Hematopoietic multipotent progenitor cell (in vitro differentiated cells): ENCODE results near the gene MYO18A. TPM values are rescaled to one million over a fixed set of nuclear protein-coding genes. Genes with fewer than 3 reads are reported as not detected.
"Not testable (repeated sequence)": the region's sequence is repeated elsewhere in the genome, so short reads cannot be mapped to it uniquely, and the experiment has no call there.

Experiments
- DNase-seq, 3 donors: peaks; one replicate each; pipeline ENCODE4 v3.0.0-alpha.2; 2011 to 2015; ENCODE audit warnings: low read depth in 2 of 3, low spot score in 2 of 3
- total RNA-seq: library from RNA; depleted of rRNA; stranded (reverse); fragments of >200 nt; gene quantifications from one replicate; pipeline ENCODE4 v1.2.3, GENCODE V29; 2012

Gene MYO18A
- total RNA-seq, 1 donor = 370 TPM

DNA sequence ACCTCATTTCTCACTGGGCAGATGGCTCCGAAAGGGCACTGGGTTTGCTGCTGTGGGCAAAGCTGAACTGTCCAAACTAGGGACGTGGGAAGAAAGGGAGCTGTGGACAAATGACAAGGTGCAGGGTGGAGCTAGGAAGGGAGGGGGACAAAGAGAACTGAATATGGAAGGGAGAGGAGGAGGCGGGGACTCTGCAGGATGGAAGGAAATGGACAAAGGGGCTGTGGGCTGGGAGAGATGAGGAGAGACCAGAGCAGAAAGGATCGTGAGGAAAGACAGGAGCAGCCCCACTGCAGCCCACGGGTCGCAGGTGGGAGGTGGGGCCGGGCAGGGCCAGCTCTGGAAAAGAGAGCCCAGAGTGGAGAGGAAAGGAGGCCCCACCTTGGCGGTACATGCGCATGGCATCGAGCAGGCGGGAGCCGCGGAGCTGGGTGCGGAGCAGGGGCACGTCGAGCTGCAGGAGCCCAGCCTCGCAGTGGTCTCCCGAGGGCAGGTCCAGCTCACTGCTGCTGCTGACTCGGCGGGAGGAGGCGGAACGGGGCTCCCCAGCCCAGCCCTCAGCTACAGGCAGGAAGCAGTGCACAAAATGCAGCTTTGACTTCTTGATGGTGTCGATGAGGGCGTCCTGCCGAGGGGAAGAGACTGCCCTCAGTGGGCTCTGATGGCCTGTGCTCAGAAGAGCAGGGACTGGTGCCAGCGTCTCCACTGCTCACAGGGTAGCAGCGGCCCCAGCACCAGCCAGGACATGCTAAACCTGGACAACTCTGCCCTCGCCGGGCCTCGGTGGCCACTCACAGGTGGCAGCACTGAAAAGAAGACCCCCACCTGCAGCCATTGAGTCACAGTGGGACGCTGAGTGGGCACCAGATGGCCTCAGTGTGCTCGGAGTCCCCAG is 70.5 kb downstream of the MYO18A start:
- DNase-seq = no peak

DNA sequence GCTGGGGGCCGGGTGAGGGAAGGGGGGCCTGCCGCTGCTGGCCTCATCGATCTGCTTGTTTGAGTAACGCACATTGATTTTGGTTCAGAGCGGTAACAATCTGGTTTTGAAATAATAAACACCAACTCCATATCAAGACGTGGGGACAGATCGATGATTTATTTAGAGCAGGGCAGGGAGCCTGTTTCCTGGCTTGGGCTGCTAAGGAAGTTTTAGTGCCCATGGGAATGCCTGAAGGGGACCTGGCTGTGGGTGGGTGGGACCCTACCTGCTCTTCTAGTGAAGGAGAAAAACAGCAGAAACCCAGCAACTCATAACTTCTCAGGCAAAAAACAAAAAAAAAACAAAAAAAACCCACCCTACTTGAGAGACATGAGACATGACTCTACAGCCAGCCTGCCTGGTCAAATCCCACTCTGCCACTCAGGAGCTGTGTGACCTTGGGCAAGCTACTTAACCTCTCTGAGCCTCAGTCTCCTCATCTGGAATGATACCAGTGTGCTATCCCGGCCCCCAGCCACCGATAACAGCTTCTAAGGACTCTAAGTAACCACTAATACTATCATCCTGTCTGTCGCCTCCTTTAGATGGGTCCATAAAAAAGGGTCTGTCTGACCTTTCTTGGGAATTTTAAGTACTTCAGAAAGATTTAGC is 71.2 kb downstream of the MYO18A start:
- DNase-seq = no peak

DNA sequence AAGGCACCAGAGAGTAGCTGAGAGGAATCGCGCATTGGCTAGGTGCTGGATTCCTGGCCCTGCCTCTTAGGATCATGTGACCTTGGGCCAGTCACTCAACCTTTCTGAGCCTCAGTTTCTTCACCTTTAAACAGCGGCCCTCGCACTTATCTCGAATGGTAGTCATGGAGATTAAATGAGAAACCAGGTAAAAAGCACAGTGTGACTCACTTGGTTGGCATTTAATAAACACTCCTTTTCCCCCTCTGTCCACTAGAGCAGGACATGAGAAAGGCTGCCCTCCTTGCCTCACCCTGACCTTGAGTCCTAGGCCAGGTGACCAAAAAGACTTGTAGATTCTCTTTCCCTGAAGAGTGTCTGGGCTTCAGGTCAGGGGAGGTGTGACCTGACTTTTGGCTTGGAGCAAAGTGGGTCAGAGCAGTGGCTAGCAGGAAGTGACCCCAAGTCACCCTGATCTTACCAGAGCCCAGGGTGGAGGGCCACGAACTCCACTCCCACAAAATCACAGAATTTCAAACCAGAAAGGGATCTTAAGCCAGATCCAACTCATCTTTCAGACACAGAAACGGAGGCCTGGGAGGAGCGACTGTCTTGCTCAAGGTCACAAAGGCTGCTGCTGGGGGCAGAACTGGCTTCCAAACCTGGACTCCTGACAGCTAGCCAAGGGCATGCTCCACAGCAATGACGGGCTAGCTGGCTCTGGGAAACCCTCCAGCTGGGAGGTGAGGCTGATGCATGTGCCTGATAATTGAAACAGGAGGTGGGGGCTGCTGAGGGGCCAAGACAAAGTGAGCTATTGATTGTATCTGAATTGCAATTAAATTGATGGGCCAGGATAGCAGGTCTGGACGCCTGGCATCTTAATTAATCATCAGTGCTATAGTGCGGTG is 72.0 kb downstream of the MYO18A start:
- no peak for DNase-seq

DNA sequence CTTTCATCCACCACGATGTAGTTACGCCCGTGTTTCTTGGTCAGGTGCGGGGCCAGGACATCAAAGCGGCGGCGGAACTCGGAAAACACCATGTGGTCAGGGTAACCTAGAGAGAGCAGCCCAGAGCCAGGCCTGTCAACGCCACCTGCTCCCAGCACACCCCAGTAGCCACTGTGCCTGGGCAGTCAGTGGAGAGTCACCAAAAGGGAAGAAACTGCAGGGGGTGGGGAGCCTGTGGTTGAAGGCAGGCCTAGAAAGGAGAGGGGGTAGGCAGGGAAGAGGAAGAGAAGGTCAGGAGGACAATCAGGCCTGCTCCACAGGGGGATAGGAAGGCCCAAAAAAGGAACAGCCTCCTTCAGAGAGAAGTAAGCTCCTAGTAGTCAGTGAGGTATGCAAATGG is 73.1 kb downstream of the MYO18A start:
- no peak for DNase-seq

DNA sequence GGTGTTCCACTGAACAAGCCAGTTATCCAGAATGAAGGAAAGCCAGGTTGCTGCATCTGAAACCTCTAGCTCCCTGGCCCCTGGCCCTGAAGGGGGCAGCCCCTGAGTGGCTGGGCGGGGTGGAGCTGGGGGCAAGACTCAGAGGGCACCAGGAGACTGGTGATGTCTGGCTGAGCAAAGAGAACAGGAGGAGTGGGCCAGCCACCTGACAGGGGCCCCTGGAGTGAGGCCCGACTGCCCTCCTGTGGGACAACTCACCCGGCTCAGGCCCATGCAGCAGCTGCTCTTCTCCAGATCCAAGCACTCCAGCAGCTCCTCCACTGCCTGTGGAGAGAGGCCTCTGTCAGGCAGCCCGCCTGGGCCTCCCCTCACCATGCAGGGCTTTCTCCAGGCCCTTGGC is 76.9 kb downstream of the MYO18A start:
- no peak for DNase-seq

DNA sequence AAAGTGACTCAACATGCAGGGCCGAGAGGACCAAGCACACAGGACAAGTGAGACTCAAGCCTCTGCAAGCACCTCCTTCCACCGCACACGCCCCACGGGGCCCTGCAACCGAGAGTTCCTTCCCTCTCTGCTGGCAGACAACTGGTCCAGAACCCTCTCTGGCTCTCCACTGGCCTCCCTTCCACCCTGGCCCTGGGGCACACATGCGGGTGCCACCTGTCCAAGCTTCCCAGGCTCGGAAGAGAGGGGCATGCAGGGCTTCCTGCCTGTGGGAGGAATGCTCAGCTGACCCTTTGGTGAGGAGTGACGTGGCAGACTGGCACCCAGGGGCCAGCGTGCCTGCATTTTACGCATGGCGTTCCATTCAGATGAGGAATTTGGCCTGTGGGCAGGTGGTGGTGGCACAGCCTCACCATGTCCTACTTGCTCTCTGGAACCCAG is 77.4 kb downstream of the MYO18A start:
- no peak for DNase-seq

DNA sequence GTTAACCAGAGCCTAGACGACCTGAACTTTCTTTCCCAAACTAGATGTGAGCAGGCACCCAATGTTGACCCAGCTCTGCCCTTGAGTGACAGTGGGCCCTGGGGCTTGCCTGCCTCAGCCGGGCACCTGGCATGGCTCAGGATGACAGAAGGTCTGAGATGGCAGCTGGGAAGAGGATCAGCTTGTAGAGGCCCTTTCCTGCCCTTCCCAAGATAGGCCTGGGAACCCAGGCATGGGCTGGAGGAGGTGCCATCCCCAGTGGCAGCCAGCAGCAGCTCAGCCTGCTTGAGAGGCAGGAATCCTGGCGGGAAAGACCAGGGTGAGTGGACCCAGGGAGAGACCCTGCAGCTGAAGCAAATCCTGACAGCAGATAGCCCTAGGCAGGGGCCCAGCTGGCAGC is 78.2 kb downstream of the MYO18A start:
- no peak for DNase-seq

DNA sequence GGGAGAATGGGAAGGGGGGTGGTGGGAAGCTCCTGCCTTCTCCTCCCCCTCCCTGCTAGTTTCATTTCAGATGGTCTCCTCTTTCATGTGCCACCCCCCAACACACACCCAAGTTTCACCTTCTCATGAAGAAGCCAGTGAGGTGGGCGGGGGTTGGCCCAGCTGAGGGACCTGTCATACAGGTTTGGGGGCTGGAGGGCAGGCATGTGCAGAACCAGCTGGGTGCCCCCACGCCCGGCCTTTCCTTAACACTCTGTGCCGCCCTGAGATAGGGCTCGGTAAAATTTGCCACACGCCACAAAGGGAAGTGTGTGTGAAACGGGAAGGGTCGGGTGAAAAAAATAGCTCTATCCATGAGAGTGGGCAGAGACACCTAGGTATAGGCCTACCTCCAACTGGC is 79.9 kb downstream of the MYO18A start:
- DNase-seq = no peak

DNA sequence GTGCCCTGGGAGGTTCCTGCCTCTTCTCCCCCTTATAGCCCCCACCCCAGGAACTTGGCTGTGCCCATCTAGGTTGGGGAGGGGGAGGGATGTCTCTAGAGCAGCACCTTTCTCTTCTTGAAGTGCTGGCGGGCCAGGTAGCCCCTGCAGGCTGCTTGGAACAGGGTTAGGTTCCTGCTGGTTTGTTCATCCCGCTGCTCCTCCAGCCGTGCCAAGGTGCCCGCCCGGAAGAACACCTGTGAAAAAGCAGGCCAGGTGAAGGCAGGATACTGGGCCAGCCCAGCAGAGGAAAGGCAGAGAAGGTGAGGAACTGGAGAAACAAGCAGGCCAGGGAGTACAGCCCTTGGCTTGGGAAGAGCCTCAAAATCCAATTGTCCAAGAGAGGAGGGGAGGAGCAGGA is 80.7 kb downstream of the MYO18A start:
- no peak for DNase-seq

DNA sequence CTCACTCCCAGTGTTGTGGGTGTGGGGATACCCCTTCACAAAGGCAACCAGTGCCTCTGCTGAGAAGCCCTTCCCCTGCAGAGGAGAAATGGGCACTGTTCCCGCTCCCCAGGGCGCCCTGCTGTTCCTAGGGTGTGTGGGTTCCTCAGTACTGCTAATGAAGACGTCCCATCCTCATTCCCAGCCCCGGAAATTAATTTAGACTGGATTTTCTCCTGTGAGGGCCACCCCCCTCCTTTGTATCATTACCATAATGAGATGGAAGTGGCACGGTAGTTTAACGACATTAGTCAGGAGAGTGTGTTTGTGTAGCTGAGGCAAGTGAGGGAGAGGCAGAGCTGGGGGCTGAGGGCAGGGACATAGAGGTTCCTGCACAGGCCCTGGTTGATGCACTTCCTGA is 84.1 kb downstream of the MYO18A start:
- no peak for DNase-seq

DNA sequence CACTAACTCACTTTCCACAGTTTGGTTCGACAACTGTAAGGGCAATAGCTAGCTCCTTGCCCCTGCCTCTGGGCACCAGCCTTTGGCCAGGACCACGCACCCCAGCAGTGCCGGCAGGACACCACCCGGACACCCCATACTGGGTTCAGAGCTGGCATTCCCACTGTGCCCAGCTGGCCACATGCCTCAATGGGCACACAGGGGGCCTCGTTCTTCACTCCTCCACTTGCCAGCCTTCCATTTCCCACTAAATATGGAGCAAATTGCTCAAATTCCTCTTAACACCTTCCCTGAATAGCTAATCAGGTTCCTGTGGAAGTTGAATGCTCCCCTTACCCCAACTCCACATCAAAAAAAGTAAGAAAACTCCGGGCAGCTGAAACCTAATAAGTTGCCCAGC is 84.8 kb downstream of the MYO18A start:
- no peak for DNase-seq

DNA sequence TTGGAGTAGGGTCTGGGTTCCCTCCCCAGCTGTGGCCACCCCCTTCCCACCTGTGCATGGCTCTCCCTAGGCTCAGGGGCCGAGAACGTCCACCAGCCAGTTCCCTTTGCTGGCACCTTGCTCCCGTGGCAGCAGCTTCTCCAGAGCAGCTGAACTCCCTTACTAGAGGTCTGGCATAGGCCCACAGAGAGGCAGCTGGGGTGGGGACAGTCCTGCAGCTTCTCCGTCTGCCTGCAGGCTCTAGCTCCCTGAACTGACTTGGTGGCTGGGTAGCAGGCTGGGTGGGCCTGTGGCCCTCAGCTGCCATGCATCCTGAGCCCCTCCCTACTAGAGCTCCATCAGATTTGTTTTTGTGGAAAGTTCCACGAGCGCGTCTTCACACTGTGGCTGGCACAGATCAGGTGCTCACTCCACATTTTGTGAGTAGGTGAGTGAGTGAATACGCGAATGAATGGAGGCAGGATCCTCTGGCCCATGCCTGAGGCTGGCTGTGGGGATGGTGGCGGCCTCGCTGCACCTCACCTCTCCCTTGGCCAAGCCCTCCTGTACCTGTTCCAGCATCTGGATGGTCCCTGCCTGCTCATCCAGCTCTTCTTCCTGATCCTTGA is 86.0 kb downstream of the MYO18A start:
- DNase-seq = no peak

DNA sequence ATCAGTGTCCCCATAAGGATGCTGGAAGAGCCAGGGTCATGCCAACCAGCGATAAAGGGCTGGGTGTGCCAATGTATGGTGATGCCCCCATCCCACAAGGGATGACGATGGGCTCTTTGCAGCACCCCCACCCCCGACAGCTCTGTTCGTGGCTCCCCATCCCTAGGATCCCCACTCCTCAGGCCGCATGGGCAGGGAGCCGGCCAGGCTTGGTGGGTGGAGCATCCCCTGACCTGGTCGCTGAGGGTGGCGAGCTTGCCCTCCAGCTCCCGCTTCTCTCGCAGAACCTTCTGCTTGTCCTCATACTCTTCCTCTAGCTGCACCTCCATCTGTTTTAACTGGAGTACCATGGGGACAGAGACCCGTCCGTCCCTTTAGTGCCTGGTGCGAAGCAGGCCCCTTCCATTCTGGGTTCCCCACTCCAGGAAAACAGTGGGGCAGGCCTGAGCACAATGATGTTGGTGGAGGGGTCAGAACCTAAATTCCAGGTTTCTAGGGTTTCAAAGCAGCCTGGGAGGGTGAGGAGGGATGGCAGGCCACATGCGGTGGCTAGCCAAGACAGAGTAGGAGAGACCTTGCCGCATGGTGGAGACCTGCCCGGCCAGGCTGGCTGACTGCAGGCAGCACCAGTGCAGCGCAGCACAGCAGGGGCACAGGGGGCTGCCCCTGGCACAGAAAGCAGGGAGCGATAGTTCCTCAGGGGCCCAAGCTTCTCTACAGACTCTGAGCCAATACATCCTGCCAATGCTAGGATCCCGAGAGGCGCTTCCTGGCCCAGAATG is 86.9 kb downstream of the MYO18A start:
- DNase-seq = no peak

DNA sequence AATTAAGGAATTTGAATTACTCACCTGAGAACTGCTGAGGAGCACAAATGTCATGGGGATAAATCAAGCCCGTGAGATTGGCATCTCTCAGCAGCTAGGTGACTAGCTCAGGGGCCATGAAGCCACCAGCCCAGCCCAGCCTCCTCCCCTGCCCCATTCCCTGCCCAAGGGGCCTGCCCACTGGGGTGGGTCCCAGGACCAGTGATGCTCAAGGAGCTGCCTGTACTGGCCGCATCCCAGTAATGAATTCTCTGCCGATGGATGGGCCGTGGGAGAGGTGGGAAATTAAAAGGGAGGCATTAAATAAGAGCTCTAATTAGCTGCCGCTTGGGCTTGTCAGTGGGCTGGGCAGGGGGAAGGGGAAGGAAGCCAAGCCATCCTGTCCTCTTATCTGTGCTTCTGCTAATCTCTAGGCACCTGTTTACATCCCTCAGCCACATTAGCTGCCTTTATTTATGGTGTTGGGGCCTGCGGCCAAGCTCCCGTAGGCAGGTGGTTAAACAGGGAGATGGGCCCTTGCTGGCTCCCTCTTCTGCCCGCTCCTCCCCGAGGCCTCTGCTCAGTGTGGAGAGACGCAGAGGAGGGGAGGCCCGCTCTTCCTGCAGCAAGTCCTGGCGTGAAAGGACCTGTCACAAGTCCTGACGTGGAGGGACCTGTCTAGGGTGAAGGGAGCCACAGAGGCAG is 88.5 kb downstream of the MYO18A start:
- peak in 1 of 3 donors; percentile 7 for DNase-seq

DNA sequence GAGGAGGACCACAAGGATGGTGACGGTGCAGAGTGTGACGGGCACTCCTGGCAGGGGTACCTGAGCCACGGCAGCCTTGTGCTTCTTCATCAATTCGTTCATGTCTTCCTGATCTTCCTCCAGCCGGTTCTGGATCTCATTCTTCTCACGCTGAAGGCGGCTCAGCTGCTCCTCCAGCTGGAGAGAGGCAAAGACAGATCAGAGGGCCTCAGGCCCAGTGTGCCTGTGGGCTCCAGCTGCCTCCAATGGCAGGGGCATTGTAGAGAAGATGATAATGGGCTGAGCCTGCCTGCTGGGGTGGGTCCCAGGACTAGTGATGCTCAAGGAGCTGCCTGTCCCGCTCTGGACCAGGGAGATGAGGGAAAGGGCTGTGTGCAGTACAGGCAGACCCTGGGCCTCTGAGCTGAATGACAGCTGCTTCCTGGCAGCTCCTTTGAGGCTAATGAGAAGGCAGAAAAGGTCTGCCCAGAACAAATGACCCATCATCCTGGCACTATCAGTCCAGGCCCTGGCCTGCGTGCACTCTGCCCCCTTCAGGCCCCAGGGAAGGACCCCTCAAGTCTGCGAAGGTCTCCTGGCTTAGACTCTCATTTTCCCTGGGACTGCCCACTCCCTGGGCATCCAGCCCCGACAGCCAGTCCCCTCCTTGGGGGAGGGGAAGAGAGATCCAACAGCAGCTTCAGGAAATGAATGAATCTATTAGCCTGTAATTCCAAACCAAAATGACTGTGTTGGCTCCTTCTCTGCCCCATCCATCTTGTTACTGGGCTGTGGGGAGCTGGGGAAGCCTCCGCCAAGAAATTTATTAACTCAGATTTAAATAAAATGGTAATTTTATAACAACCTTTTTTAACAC is 89.2 kb downstream of the MYO18A start:
- DNase-seq = no peak

DNA sequence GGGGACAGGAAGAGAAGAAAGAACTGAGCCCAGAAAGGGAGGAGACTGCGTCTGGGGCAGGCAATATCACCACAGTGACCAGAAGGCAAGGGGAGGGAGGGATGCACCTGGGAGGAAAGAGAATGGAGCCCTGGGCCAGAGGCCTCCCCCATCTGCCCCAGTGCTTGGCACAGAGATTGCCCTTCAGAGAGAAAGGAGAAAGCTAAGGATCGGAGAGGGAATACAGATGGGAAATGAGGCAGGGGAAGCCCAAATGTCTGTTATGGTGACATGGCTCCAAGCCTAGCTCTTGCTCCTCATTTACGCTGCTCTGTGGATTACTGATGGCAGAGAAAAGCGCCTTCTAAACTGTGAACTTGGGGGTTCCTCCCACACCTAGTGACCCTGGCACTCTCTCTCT is 90.1 kb downstream of the MYO18A start:
- no peak for DNase-seq

DNA sequence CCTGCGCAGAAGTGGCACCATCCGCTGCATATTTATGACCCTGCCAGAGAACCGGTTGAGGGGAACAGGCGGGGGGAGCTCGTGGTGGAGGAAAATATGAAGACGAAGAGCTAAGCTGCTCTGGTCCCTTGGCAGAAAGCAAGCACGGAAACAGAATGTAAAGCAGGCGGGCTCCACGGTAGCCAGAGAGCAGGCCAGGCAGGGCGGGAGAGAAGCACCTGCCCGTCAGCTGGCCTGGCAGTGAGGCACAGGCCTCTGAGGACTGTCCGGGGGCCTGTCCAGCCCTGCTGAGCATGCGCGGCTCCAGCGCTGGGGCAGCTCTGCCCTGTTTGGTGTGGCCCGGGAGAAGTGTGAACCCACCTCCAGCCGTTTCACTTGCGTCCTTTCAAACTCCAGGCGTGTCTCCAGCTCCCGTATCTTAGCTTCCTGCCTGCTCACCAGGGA is 90.6 kb downstream of the MYO18A start:
- no peak for DNase-seq

DNA sequence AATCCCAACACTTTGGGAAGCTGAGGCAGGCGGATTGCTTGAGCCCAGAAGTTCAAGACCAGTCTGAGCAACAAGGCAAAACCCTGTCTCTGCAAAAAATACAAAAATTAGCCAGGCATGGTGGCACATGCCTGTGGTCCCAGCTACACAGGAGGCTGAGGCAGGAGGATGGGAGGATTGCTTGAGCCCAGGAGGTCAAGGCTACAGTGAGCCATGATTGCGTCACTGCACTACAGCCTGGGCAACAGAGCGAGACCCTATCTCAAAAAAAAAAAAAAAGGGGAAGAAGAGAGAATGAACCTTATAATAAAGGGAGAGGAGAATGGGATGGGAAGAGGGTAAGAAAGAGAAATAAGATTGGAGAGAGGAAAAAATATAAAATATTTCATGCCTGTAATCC is 91.4 kb downstream of the MYO18A start:
- not testable (repeated sequence) for DNase-seq
